Measurements from ENCODE around the gene RAP1GAP2. TPM values are rescaled to one million over a fixed set of nuclear protein-coding genes. Genes with fewer than 3 reads are reported as not detected.

RAP1GAP2 gene
- total and polyA plus RNA-seq, 5 donors: 29.7 to 62.1 (median 43.7) TPM

DNA sequence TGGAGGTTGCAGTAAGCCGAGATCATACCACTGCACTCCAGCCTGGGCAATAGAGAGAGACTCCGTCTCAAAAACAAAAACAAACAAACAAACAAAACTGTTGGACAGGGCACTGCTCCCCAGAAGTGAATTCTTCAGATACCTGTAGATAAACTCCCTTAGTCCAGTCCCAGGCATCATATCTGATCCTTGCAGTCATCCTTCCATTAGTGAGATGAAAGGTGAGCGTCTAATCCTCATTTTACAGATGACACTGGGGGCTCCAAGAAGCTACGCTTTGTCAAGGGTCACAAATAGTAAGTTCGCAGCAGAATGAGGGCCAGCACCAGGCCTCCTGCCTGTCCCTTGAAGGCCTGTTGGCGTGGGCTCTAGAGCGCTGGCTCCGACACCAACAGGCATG, 165.2 kb downstream of the RAP1GAP2 start:
- Histone ChIP-seq H3K27me3 (ENCODE audit: control insufficient read depth, insufficient read depth) (no peaks in the 10 kb centered on the region), H3K9me3 (ENCODE audit: control insufficient read depth, low read length) (no peaks in the 10 kb centered on the region), H3K4me3 (ENCODE audit: low read length) (no peak overlapping the region), H3K27ac (ENCODE audit: low read length) (no peak overlapping the region), H3K4me1 (ENCODE audit: control insufficient read depth, insufficient read depth, low read length) (peaks cover 4% of the 10 kb centered on the region)
- no peak for DNase-seq
- ATAC-seq: no peak
- 94% methylated on average over 8 of the region's 8 CpGs for WGBS
- intact Hi-C loops (cut with DNase I): no loop called here

DNA sequence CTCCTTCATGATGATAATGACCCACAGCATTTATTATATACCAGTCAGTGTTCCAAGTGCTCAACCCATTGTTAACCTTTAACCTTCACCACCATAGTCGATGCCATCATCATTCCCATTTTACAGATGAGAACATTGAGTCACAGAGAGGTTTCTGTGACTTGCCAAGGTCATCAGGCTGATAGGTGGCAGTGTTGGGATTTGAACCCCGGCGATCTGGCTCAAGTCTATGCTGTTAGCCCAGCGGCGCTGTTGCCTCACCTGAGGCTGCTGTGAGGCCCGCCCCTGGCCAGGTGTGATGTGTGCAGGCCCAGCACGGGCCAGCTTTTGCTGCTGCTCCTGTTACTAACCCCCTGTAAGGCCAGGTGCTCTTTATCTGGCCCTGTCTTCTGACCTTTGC, 166.0 kb downstream of the RAP1GAP2 start:
- Histone ChIP-seq H3K27me3 (ENCODE audit: control insufficient read depth, insufficient read depth) (no peaks in the 10 kb centered on the region), H3K9me3 (ENCODE audit: control insufficient read depth, low read length) (no peaks in the 10 kb centered on the region), H3K27ac (ENCODE audit: low read length) (no peak overlapping the region), H3K4me3 (ENCODE audit: low read length) (no peak overlapping the region), H3K4me1 (ENCODE audit: control insufficient read depth, insufficient read depth, low read length) (no peaks in the 10 kb centered on the region)
- WGBS: 96% methylated on average over 7 of the region's 7 CpGs
- ATAC-seq (no peak), DNase-seq (no peak)
- intact Hi-C loops (cut with DNase I): no loop called here

DNA sequence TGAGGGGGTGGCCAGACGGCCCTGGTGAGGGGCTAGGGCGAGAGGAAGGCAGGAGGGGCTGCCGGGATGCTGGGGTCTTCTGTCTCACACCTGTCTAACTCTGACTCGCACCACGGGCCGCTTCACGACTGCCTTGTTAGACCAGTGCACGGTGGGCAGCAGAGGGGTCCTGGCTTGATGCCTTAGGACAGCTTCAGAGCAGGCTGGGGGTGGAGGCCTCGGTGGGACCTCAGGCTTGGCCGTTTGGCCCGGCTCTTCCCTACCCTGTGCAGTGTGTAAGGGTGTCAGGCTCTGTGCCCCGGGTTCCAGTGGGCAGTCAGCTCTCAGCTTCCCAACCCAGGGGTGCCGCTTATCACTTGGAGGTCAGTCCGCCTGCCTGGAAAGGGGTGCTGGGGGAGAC, 166.5 kb downstream of the RAP1GAP2 start:
- H3K9me3 ChIP-seq (ENCODE audit: control insufficient read depth, low read length): no peaks in the 10 kb centered on the region
- no peak overlapping the region for H3K27ac ChIP-seq (ENCODE audit: low read length)
- intact Hi-C loops (cut with DNase I): no loop called here
- H3K4me1 ChIP-seq (ENCODE audit: control insufficient read depth, insufficient read depth, low read length): no peaks in the 10 kb centered on the region
- no peak for ATAC-seq
- no peak for DNase-seq
- no peaks in the 10 kb centered on the region for H3K27me3 ChIP-seq (ENCODE audit: control insufficient read depth, insufficient read depth)
- H3K4me3 ChIP-seq (ENCODE audit: low read length): no peak overlapping the region
- 89% methylated on average over 14 of the region's 14 CpGs for WGBS

DNA sequence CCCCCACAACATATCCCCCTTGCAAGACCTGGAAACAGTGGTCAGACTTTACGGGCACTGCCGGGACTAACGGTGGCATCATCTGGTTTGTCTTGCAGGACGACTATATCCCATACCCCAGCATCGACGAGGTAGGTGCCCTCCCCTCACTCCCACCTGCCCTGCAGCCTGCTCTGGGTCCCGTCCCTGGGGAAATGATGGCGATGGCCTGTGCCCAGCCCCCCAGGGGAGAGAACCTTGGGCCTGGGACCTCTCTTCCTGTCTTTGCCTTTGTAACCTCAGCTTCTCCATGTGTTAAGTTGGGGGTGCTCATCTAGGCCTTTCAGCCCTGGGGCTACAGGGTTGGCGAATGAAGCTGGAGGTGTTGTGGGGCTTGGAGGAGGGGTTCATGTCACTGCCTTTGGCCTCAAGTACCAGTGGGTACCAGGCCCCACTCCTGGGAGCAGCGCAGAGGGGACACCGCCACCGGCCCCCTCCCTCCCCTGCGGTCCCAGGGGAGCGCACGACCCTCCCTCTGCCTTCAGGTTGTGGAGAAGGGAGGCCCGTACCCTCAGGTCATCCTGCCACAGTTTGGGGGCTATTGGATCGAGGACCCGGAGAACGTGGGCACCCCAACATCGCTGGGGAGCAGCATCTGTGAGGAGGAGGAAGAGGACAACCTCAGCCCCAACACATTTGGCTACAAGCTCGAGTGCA, 167.2 kb downstream of the RAP1GAP2 start:
- Histone ChIP-seq H3K9me3 (ENCODE audit: control insufficient read depth, low read length) (no peaks in the 10 kb centered on the region), H3K27me3 (ENCODE audit: control insufficient read depth, insufficient read depth) (no peaks in the 10 kb centered on the region), H3K4me1 (ENCODE audit: control insufficient read depth, insufficient read depth, low read length) (no peaks in the 10 kb centered on the region), H3K4me3 (ENCODE audit: low read length) (no peak overlapping the region), H3K27ac (ENCODE audit: low read length) (no peak overlapping the region)
- 89% methylated on average over 21 of the region's 21 CpGs for WGBS
- ATAC-seq (no peak), DNase-seq (no peak)
- intact Hi-C loops (cut with DNase I): no loop called here

DNA sequence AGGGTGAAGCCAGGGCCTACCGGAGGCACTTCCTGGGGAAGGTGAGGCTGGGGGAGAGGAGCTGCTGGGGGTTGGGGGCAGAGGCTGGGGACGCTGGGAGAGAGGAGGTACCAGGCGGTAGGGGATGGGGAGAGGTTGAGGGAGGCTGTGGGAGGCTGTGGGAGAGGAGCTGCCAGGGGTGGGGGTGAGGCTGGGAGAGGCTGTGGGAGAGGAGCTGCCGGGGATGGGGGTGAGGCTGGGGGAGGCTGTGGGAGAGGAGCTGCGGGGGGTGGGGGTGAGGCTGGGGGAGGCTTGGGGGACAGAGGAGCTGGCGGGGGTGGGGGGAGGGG, 167.8 kb downstream of the RAP1GAP2 start:
- WGBS: 89% methylated on average over 6 of the region's 6 CpGs
- DNase-seq: no peak

DNA sequence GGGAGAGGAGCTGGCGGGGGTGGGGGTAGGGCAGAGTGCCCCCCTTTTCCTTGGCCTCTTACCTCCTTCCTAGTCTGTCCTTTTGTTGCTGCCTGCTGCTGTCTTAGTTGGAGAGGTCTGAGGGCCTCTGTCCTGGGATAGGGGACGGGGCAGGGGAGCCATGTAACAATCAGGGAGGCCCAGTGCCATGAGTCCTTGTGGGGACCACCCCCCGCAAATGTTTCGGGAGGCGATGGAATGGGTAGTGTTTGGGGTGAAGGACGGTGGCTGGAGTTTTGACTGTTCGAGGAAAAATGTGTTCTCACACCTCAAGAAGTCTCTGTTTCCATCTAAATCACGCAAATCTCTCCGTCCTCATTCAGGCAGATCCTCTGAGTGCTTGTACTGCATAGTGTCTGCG, 168.1 kb downstream of the RAP1GAP2 start:
- H3K27me3 ChIP-seq (ENCODE audit: control insufficient read depth, insufficient read depth): no peaks in the 10 kb centered on the region
- H3K4me1 ChIP-seq (ENCODE audit: control insufficient read depth, insufficient read depth, low read length): no peaks in the 10 kb centered on the region
- DNase-seq: no peak
- H3K9me3 ChIP-seq (ENCODE audit: control insufficient read depth, low read length): no peaks in the 10 kb centered on the region
- ATAC-seq: no peak
- no peak overlapping the region for H3K27ac ChIP-seq (ENCODE audit: low read length)
- WGBS: 86% methylated on average over 10 of the region's 10 CpGs
- no peak overlapping the region for H3K4me3 ChIP-seq (ENCODE audit: low read length)
- intact Hi-C loops (cut with DNase I): no loop called here

More for the DNA sequence above, 167.8 kb downstream of the RAP1GAP2 start:
- no peaks in the 10 kb centered on the region for H3K9me3 ChIP-seq (ENCODE audit: control insufficient read depth, low read length)
- no peak overlapping the region for H3K27ac ChIP-seq (ENCODE audit: low read length)
- H3K4me1 ChIP-seq (ENCODE audit: control insufficient read depth, insufficient read depth, low read length): no peaks in the 10 kb centered on the region
- no peak overlapping the region for H3K4me3 ChIP-seq (ENCODE audit: low read length)
- intact Hi-C loops (cut with DNase I): no loop called here
- no peaks in the 10 kb centered on the region for H3K27me3 ChIP-seq (ENCODE audit: control insufficient read depth, insufficient read depth)
- ATAC-seq: no peak

DNA sequence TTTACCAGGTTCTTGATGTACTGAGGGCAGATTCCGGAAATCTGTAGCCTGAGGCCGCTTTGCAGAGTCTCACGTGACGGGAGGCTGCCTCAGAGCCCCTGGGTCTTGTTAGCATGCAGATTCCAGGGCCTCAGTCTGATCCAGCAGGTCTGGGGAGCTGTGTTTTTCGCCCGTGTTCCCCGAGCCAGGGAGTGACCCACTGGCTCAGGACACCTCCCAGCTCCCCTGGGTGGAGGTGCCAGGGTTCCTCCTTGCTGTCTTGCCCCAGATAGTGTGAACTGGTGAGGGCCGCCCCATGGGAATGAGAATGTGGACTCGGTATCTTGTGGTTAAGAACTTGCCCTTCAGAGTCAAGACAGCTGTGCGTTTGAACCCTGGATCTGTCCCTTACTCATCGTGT, 168.6 kb downstream of the RAP1GAP2 start:
- H3K27ac ChIP-seq (ENCODE audit: low read length): no peak overlapping the region
- intact Hi-C loops (cut with DNase I): no loop called here
- DNase-seq (no peak), ATAC-seq (no peak)
- no peaks in the 10 kb centered on the region for H3K27me3 ChIP-seq (ENCODE audit: control insufficient read depth, insufficient read depth)
- no peaks in the 10 kb centered on the region for H3K4me1 ChIP-seq (ENCODE audit: control insufficient read depth, insufficient read depth, low read length)
- H3K9me3 ChIP-seq (ENCODE audit: control insufficient read depth, low read length): no peaks in the 10 kb centered on the region
- WGBS: 93% methylated on average over 11 of the region's 11 CpGs
- no peak overlapping the region for H3K4me3 ChIP-seq (ENCODE audit: low read length)

DNA sequence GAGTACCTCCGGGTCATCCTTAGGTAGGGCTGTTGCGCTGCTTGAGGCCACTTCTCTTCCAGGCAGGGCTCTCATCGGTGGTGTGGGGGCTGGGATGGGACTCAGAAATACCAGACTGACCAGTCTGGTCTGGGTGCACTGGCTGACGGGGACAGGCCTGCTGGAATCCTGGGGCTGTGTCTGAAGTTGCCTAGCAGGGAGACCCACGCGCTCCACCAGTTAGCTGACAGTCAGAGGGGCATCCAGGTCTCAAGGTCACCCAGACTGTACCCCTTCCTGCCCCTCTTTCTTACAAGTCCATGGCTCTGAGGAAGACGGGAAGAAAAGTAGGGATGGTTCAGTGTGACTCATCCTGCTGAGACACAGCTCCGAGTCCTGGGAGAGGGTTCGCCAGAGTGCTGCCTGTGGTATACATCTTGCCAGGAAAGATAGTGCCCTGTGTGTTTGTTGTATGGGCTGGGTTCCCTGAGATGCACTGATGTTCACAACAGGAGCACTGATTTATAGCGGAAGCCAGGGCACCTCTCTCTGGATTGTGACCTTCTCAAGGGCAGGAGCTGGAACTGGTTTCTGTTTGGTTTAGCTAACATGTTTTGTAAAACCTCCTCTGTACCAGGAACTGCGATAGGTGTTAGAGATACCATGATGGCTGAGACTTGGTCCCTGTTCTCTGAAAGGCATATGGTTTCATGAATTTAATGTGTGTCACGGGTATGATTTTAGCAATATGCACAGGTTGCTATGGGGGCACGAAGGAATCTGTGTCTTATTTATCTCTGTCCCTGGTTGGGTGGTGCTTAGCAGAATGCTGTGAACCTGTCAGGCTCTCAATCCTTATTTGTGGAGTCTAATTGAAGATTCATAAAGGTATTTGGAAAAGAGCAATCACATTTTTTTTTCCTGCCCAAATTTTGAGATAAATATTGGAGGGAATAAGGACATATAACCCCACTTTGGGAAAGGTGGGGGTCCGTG, 169.7 kb downstream of the RAP1GAP2 start:
- peak; percentile 27 to 55 for ATAC-seq
- intact Hi-C loops (cut with DNase I): no loop called here
- no peaks in the 10 kb centered on the region for H3K4me1 ChIP-seq (ENCODE audit: control insufficient read depth, insufficient read depth, low read length)
- no peaks in the 10 kb centered on the region for H3K9me3 ChIP-seq (ENCODE audit: control insufficient read depth, low read length)
- H3K4me3 ChIP-seq (ENCODE audit: low read length): no peak overlapping the region
- WGBS: 74% methylated on average over 14 of the region's 14 CpGs
- H3K27me3 ChIP-seq (ENCODE audit: control insufficient read depth, insufficient read depth): no peaks in the 10 kb centered on the region
- H3K27ac ChIP-seq (ENCODE audit: low read length): peak overlapping the region; percentile 69
- DNase-seq: no peak

DNA sequence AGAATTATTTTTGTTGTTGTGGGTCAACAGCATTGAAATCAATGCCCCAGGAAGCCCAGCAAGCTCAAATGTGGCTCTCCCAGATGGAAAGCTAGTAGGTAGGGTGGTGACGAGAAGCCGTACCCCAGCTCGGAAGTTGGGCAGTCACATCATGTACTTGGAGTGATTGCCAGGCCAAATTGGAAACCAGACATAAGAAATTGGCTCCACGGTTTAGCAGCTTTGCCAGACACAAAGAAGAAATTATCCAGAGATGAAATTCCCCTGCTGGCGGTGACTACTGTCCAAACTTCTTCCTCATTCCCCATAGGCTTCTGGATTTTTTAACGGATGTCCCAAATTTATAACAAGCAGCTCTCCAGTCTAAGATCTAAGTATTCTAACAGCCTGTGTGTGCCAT, 171.3 kb downstream of the RAP1GAP2 start:
- DNase-seq: no peak
- Histone ChIP-seq H3K9me3 (ENCODE audit: control insufficient read depth, low read length) (no peaks in the 10 kb centered on the region), H3K4me1 (ENCODE audit: control insufficient read depth, insufficient read depth, low read length) (no peaks in the 10 kb centered on the region), H3K4me3 (ENCODE audit: low read length) (no peak overlapping the region), H3K27me3 (ENCODE audit: control insufficient read depth, insufficient read depth) (no peaks in the 10 kb centered on the region), H3K27ac (ENCODE audit: low read length) (peak overlapping the region; percentile 65)
- peak; percentile 56 to 71 for ATAC-seq
- 39% methylated on average over 6 of the region's 6 CpGs for WGBS
- intact Hi-C loops (cut with DNase I): no loop called here

DNA sequence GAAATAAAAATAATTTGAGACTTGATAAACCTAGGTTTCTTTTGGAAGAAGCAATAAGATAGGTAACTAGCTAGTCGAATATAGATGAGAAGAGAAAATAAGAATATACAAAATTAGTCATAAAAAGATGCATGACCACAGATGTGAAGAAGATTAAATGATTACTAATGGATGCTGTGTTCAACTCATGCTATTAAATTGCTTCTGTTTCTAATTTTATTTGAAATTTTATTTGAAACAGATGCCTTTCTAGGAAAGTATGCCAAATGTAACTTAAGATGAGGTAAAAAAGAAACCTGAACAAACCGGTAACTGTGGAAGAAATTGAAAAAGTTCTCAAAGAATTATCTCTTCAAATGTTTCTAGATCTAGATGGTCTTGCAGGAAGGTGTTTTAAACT, 175.6 kb downstream of the RAP1GAP2 start:
- 97% methylated on average over 2 of the region's 2 CpGs for WGBS
- H3K9me3 ChIP-seq (ENCODE audit: control insufficient read depth, low read length): no peaks in the 10 kb centered on the region
- no peaks in the 10 kb centered on the region for H3K27me3 ChIP-seq (ENCODE audit: control insufficient read depth, insufficient read depth)
- intact Hi-C loops (cut with DNase I): no loop called here
- ATAC-seq: no peak
- DNase-seq: no peak
- no peak overlapping the region for H3K4me3 ChIP-seq (ENCODE audit: low read length)
- H3K4me1 ChIP-seq (ENCODE audit: control insufficient read depth, insufficient read depth, low read length): no peaks in the 10 kb centered on the region
- H3K27ac ChIP-seq (ENCODE audit: low read length): no peak overlapping the region

DNA sequence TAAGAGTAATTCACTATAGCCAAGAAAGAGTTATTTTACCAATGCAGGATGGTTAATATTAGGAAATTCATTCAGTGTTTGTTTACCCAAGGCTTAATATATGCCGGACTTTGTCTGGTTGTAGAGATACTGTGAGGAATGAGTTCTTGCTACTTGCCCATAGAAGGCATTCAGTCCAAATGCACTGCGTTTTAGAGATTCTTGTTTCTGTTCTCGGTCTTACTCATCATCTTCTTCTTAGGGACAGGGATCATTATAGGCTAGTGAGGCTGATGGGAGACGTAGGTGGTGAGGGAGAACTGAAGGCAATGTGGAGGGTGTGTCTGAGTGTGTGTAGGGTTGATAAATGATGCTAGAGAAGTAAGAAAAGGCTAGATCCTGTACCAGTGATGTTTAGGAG, 176.5 kb downstream of the RAP1GAP2 start:
- 89% methylated on average over 4 of the region's 4 CpGs for WGBS
- Histone ChIP-seq H3K4me3 (ENCODE audit: low read length) (no peak overlapping the region), H3K27ac (ENCODE audit: low read length) (no peak overlapping the region), H3K9me3 (ENCODE audit: control insufficient read depth, low read length) (no peaks in the 10 kb centered on the region), H3K4me1 (ENCODE audit: control insufficient read depth, insufficient read depth, low read length) (no peaks in the 10 kb centered on the region), H3K27me3 (ENCODE audit: control insufficient read depth, insufficient read depth) (no peaks in the 10 kb centered on the region)
- intact Hi-C loops (cut with DNase I): no loop called here
- DNase-seq: no peak
- no peak for ATAC-seq
